ENCODE data around the gene FAHD2A.
"Not testable (repeated sequence)": the region's sequence is repeated elsewhere in the genome, so short reads cannot be mapped to it uniquely, and the experiment has no call there.

FAHD2A gene

GRCh38 chr2:95442474-95443099 lies 40.1 kb downstream of the FAHD2A start:
- not testable (repeated sequence) for DNase-seq

DNA sequence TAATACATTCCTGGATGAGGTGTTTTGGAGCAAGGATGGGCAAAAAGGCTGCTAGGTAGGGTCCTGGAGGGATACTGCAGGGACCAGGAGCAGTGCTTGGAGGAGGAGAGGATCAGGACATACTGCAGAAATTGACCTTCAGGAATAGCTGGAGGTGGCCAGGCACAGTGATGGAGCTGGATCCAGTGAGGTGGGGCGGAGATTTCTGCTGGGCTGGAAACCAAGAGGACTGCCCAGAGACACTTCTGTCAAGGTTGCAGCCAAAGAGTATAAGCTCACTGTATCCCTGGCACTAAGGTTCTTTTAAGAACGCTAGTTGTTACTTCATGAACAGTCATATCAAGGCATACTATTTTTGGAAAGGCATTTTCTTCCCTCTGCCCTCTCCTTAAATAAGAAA lies 42.8 kb downstream of the FAHD2A start:
- not testable (repeated sequence) for DNase-seq

- DNase-seq, result not testable (repeated sequence)
Measured at GRCh38 chr2:95463292-95463691, 60.8 kb downstream of the FAHD2A start.
